Neural progenitor cell (in vitro differentiated cells): Measurements from ENCODE around the gene RSRP1.
"Not testable (repeated sequence)": the region's sequence is repeated elsewhere in the genome, so short reads cannot be mapped to it uniquely, and the experiment has no call there.

ENCODE experiments used
- CTCF ChIP-seq: fragments of 200-600 bp; sonication (generic); IDR thresholded peaks from 2 replicates; pipeline ENCODE4 v1.5.1; 2017; ENCODE audit warnings: antibody characterized with exemption, mild to moderate bottlenecking
- EZH2 ChIP-seq: fragments of 200-600 bp; sonication (generic); IDR thresholded peaks from 2 replicates; pipeline ENCODE4 v1.6.1; 2017; ENCODE audit warnings: antibody characterized with exemption, mild to moderate bottlenecking, moderate library complexity

- not testable (repeated sequence) for TF ChIP-seq CTCF, EZH2
Measured at GRCh38 chr1:25259813-25260212, 12.6 kb upstream of the RSRP1 start.
